ENCODE data around the gene HOXC5.

The HOXC5 gene

GRCh38 chr12:54010053-54010971 is 22.5 kb upstream of the HOXC5 start:
- TF ChIP-seq EZH2 (optimal IDR thresholded peaks at IDR 0.05; ENCODE audit: low read depth, low read length) (no peak), CTCF (IDR thresholded peaks at IDR 0.05; ENCODE audit: low read length) (no peak), EZH2phosphoT487 (IDR thresholded peaks at IDR 0.05; ENCODE audit: low read length) (no peak)
- Histone ChIP-seq H4K20me1 (ENCODE audit: insufficient read depth, low read length) (no peaks in the 10 kb centered on the region), H2AFZ (ENCODE audit: low read length) (no peak overlapping the region), H3K4me3 (ENCODE audit: low read length) (no peak overlapping the region), H3K27ac (ENCODE audit: low read length) (no peak overlapping the region), H3K9me3 (replicated peaks; ENCODE audit: insufficient read depth, low read length) (no peaks in the 10 kb centered on the region), H3K9ac (ENCODE audit: low read length) (no peak overlapping the region), H3F3A (ENCODE audit: insufficient read depth, low read length) (no peaks in the 10 kb centered on the region), H3K9me2 (replicated peaks; ENCODE audit: insufficient read depth, low read length) (no peaks in the 10 kb centered on the region), H3K4me2 (ENCODE audit: low read depth, low read length) (peak overlapping the region; percentile 35; the same call in 1 of the 2 replicates), H3K79me2 (ENCODE audit: low read length) (no peaks in the 10 kb centered on the region), H3K27me3 (replicated peaks; ENCODE audit: insufficient read depth, low read length) (peaks cover 95% of the 10 kb centered on the region), H3K4me1 (ENCODE audit: low read length) (0 out of 2 replicates have a peak, but pooled peaks cover 5% of the 10 kb centered on the region), H3K36me3 (replicated peaks; ENCODE audit: insufficient read depth, low read length) (no peaks in the 10 kb centered on the region)
- DNase-seq: no peak

- no peak overlapping the region for H3K27ac ChIP-seq (ENCODE audit: low read length)
- H3K27me3 ChIP-seq (replicated peaks; ENCODE audit: insufficient read depth, low read length): peaks cover 96% of the 10 kb centered on the region
- H3K9ac ChIP-seq (ENCODE audit: low read length): no peak overlapping the region
- H3K4me1 ChIP-seq (ENCODE audit: low read length): 0 out of 2 replicates have a peak, but pooled peaks cover 5% of the 10 kb centered on the region
- no peaks in the 10 kb centered on the region for H3K36me3 ChIP-seq (replicated peaks; ENCODE audit: insufficient read depth, low read length)
- H3K9me3 ChIP-seq (replicated peaks; ENCODE audit: insufficient read depth, low read length): no peaks in the 10 kb centered on the region
- no peaks in the 10 kb centered on the region for H3K9me2 ChIP-seq (replicated peaks; ENCODE audit: insufficient read depth, low read length)
- H2AFZ ChIP-seq (ENCODE audit: low read length): no peak overlapping the region
- no peak overlapping the region for H3K4me3 ChIP-seq (ENCODE audit: low read length)
- no peaks in the 10 kb centered on the region for H3F3A ChIP-seq (ENCODE audit: insufficient read depth, low read length)
- no peaks in the 10 kb centered on the region for H3K79me2 ChIP-seq (ENCODE audit: low read length)
- TF ChIP-seq EZH2 (optimal IDR thresholded peaks at IDR 0.05; ENCODE audit: low read depth, low read length): no peak
- 0 out of 2 replicates have a peak, but pooled peaks have one; percentile 43 for TF ChIP-seq EZH2phosphoT487 (IDR thresholded peaks at IDR 0.05; ENCODE audit: low read length)
- H4K20me1 ChIP-seq (ENCODE audit: insufficient read depth, low read length): no peaks in the 10 kb centered on the region
- H3K4me2 ChIP-seq (ENCODE audit: low read depth, low read length): peak overlapping the region; percentile 35; the same call in 1 of the 2 replicates
- no peak for DNase-seq
Observed at GRCh38 chr12:54010972-54011664, 21.7 kb upstream of the HOXC5 start.

GRCh38 chr12:54011665-54012532 is 21.0 kb upstream of the HOXC5 start:
- H3K4me2 ChIP-seq (ENCODE audit: low read depth, low read length): peak overlapping the region; percentile 35; the same call in 1 of the 2 replicates
- H3F3A ChIP-seq (ENCODE audit: insufficient read depth, low read length): no peaks in the 10 kb centered on the region
- H3K27me3 ChIP-seq (replicated peaks; ENCODE audit: insufficient read depth, low read length): peaks cover 95% of the 10 kb centered on the region
- H3K4me3 ChIP-seq (ENCODE audit: low read length): no peak overlapping the region
- H3K4me1 ChIP-seq (ENCODE audit: low read length): no peaks in the 10 kb centered on the region
- no peaks in the 10 kb centered on the region for H4K20me1 ChIP-seq (ENCODE audit: insufficient read depth, low read length)
- DNase-seq: no peak
- no peak overlapping the region for H3K27ac ChIP-seq (ENCODE audit: low read length)
- H3K9me2 ChIP-seq (replicated peaks; ENCODE audit: insufficient read depth, low read length): no peaks in the 10 kb centered on the region
- H3K9ac ChIP-seq (ENCODE audit: low read length): no peak overlapping the region
- TF ChIP-seq EZH2phosphoT487 (IDR thresholded peaks at IDR 0.05; ENCODE audit: low read length) (no peak), EZH2 (optimal IDR thresholded peaks at IDR 0.05; ENCODE audit: low read depth, low read length) (no peak), CTCF (IDR thresholded peaks at IDR 0.05; ENCODE audit: low read length) (no peak)
- H3K36me3 ChIP-seq (replicated peaks; ENCODE audit: insufficient read depth, low read length): no peaks in the 10 kb centered on the region
- no peak overlapping the region for H2AFZ ChIP-seq (ENCODE audit: low read length)
- no peaks in the 10 kb centered on the region for H3K79me2 ChIP-seq (ENCODE audit: low read length)
- no peaks in the 10 kb centered on the region for H3K9me3 ChIP-seq (replicated peaks; ENCODE audit: insufficient read depth, low read length)
